ENCODE measurements around the gene PNMA6E.

Gene PNMA6E

GRCh38 chrX:153361781-153362397 lies 39.3 kb downstream of the PNMA6E start:
- CTCF ChIA-PET: no interaction called here
- DNase-seq (ENCODE audit: extremely low spot score): no peak

GRCh38 chrX:153357877-153358276 lies 43.3 kb downstream of the PNMA6E start:
- ChIA-PET CTCF (no interaction called here), POLR2A (no interaction called here)
- DNase-seq (ENCODE audit: extremely low spot score): no peak
- TF ChIP-seq SP1 (IDR thresholded peaks at IDR 0.05) (no peak), ZNF384 (IDR thresholded peaks at IDR 0.05) (no peak), L3MBTL2 (conservative IDR thresholded peaks at IDR 0.05) (no peak), ARNT (IDR thresholded peaks at IDR 0.05) (no peak), FOXA1 (IDR thresholded peaks at IDR 0.05) (no peak), TARDBP (IDR thresholded peaks at IDR 0.05) (no peak), FOXK2 (IDR thresholded peaks at IDR 0.05) (no peak), SUZ12 (IDR thresholded peaks at IDR 0.05) (no peak), PKNOX1 (IDR thresholded peaks at IDR 0.05) (no peak), HDGF (IDR thresholded peaks at IDR 0.05; ENCODE audit: borderline replicate concordance) (no peak), LEF1 (IDR thresholded peaks at IDR 0.05; ENCODE audit: borderline replicate concordance) (no peak), NFRKB (IDR thresholded peaks at IDR 0.05) (no peak), FOXM1 (IDR thresholded peaks at IDR 0.05; ENCODE audit: borderline replicate concordance) (no peak), ELF4 (IDR thresholded peaks at IDR 0.05) (no peak)

More at GRCh38 chrX:153361781-153362397, 39.3 kb downstream of the PNMA6E start:
- TF ChIP-seq BHLHE40 (IDR thresholded peaks at IDR 0.05; ENCODE audit: borderline replicate concordance) (no peak), PKNOX1 (IDR thresholded peaks at IDR 0.05) (no peak), L3MBTL2 (conservative IDR thresholded peaks at IDR 0.05) (0 out of 2 replicates have a peak, but pooled peaks have one; percentile 17), LEF1 (IDR thresholded peaks at IDR 0.05; ENCODE audit: borderline replicate concordance) (no peak), ZNF384 (IDR thresholded peaks at IDR 0.05) (no peak)
- POLR2A ChIA-PET: no interaction called here

GRCh38 chrX:153353416-153353815 lies 47.7 kb downstream of the PNMA6E start:
- CTCF ChIA-PET: no interaction called here
- DNase-seq (ENCODE audit: extremely low spot score): peak; percentile 30
- TF ChIP-seq ELF4 (IDR thresholded peaks at IDR 0.05): no peak
- TF ChIP-seq NFRKB (IDR thresholded peaks at IDR 0.05): no peak
- TF ChIP-seq FOXM1 (IDR thresholded peaks at IDR 0.05; ENCODE audit: borderline replicate concordance): no peak
- no peak for TF ChIP-seq ARNT (IDR thresholded peaks at IDR 0.05)
- TF ChIP-seq TARDBP (IDR thresholded peaks at IDR 0.05): no peak
- no peak for TF ChIP-seq CTBP1 (IDR thresholded peaks at IDR 0.05; ENCODE audit: borderline replicate concordance)
- no peak for TF ChIP-seq LEF1 (IDR thresholded peaks at IDR 0.05; ENCODE audit: borderline replicate concordance)
- no peak for TF ChIP-seq SP1 (IDR thresholded peaks at IDR 0.05)
- no peak for TF ChIP-seq PKNOX1 (IDR thresholded peaks at IDR 0.05)
- TF ChIP-seq HDGF (IDR thresholded peaks at IDR 0.05; ENCODE audit: borderline replicate concordance): no peak
- no peak for TF ChIP-seq FOXK2 (IDR thresholded peaks at IDR 0.05)
- POLR2A ChIA-PET: no interaction called here

- ChIA-PET CTCF (interaction anchor here (0.7 kb wide), 1 partner anchor 373 kb away, joined by 3 read pairs; no protein-coding TSS in a partner anchor), POLR2A (no interaction called here)
- no peak for DNase-seq (ENCODE audit: extremely low spot score)
- TF ChIP-seq ZNF384 (IDR thresholded peaks at IDR 0.05): no peak
- no peak for TF ChIP-seq BHLHE40 (IDR thresholded peaks at IDR 0.05; ENCODE audit: borderline replicate concordance)
- no peak for TF ChIP-seq PKNOX1 (IDR thresholded peaks at IDR 0.05)
- TF ChIP-seq FOXA1 (IDR thresholded peaks at IDR 0.05): no peak
- TF ChIP-seq FOXM1 (IDR thresholded peaks at IDR 0.05; ENCODE audit: borderline replicate concordance): no peak
- TF ChIP-seq L3MBTL2 (conservative IDR thresholded peaks at IDR 0.05): no peak
- TF ChIP-seq NFRKB (IDR thresholded peaks at IDR 0.05): no peak
- TF ChIP-seq LEF1 (IDR thresholded peaks at IDR 0.05; ENCODE audit: borderline replicate concordance): no peak
Measured at GRCh38 chrX:153352858-153353257, 48.3 kb downstream of the PNMA6E start.

- TF ChIP-seq HDGF (IDR thresholded peaks at IDR 0.05; ENCODE audit: borderline replicate concordance) (no peak), FOXM1 (IDR thresholded peaks at IDR 0.05; ENCODE audit: borderline replicate concordance) (no peak), TARDBP (IDR thresholded peaks at IDR 0.05) (no peak), SUZ12 (IDR thresholded peaks at IDR 0.05) (no peak), BHLHE40 (IDR thresholded peaks at IDR 0.05; ENCODE audit: borderline replicate concordance) (no peak), SP1 (IDR thresholded peaks at IDR 0.05) (no peak), FOXA1 (IDR thresholded peaks at IDR 0.05) (no peak), ARNT (IDR thresholded peaks at IDR 0.05) (no peak), FOXK2 (IDR thresholded peaks at IDR 0.05) (no peak), ELF4 (IDR thresholded peaks at IDR 0.05) (no peak)
- no peak for DNase-seq (ENCODE audit: extremely low spot score)
- ChIA-PET CTCF (no interaction called here), POLR2A (no interaction called here)
Measured at GRCh38 chrX:153351981-153352380, 49.2 kb downstream of the PNMA6E start.

GRCh38 chrX:153349952-153350351 lies 51.2 kb downstream of the PNMA6E start:
- POLR2A ChIA-PET: interaction anchor here (1.1 kb wide), 1 partner anchor 11 kb away, joined by 3 read pairs; no protein-coding TSS in a partner anchor
- no peak for TF ChIP-seq LEF1 (IDR thresholded peaks at IDR 0.05; ENCODE audit: borderline replicate concordance)
- no peak for TF ChIP-seq BHLHE40 (IDR thresholded peaks at IDR 0.05; ENCODE audit: borderline replicate concordance)
- no peak for TF ChIP-seq TARDBP (IDR thresholded peaks at IDR 0.05)
- TF ChIP-seq ELF4 (IDR thresholded peaks at IDR 0.05): no peak
- TF ChIP-seq PKNOX1 (IDR thresholded peaks at IDR 0.05): no peak
- TF ChIP-seq FOXA1 (IDR thresholded peaks at IDR 0.05): no peak
- TF ChIP-seq ZNF384 (IDR thresholded peaks at IDR 0.05): no peak
- CTCF ChIA-PET: no interaction called here
- no peak for DNase-seq (ENCODE audit: extremely low spot score)
